ENCODE data around the gene FATE1.

FATE1 gene, protein sequence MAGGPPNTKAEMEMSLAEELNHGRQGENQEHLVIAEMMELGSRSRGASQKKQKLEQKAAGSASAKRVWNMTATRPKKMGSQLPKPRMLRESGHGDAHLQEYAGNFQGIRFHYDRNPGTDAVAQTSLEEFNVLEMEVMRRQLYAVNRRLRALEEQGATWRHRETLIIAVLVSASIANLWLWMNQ

DNA sequence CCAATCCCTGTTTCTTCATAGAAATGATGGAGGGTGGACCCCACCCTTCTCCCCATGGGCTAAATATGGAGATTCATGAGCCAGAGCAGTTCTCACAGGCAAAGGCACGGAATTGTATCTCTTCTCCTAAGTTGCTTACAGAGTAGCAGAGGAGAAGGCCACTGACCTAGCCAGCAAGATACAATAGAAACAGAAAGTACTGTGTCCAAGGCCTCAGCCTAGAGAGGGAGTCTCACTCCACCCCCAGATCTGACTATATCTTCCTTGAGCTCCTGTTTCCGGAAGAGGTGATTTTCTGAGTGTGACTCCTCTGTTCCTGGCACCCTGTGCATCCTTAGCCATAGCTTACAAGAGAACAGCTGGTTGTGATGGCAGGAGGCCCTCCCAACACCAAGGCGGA is at the start of gene FATE1:
TSS of gene FATE1 (plus strand) at position 284 of the 400 bp plus-strand sequence. CDS start at position 369, 85 bp downstream.
- Histone ChIP-seq H3K4me3 (IDR thresholded peaks at IDR 0.05; ENCODE audit: insufficient read depth, low read depth, low read length) (no peak within 1 kb of the TSS), H3K9ac (no peak within 1 kb of the TSS), H3K79me2 (ENCODE audit: insufficient read depth, low read depth) (no peaks in the 10 kb centered on the region), H4K20me1 (ENCODE audit: insufficient read depth) (no peaks in the 10 kb centered on the region), H3K4me1 (ENCODE audit: low read depth, poor library complexity, severe bottlenecking) (no peaks in the 10 kb centered on the region), H3K27me3 (ENCODE audit: insufficient read depth, low read depth) (no peaks in the 10 kb centered on the region), H3K4me2 (no peak within 1 kb of the TSS), H3K36me3 (ENCODE audit: insufficient read depth) (no peaks in the 10 kb centered on the region), H3K27ac (no peak within 1 kb of the TSS), H2AFZ (ENCODE audit: low read depth) (no peak within 1 kb of the TSS)
- TF ChIP-seq, protein P1, sequence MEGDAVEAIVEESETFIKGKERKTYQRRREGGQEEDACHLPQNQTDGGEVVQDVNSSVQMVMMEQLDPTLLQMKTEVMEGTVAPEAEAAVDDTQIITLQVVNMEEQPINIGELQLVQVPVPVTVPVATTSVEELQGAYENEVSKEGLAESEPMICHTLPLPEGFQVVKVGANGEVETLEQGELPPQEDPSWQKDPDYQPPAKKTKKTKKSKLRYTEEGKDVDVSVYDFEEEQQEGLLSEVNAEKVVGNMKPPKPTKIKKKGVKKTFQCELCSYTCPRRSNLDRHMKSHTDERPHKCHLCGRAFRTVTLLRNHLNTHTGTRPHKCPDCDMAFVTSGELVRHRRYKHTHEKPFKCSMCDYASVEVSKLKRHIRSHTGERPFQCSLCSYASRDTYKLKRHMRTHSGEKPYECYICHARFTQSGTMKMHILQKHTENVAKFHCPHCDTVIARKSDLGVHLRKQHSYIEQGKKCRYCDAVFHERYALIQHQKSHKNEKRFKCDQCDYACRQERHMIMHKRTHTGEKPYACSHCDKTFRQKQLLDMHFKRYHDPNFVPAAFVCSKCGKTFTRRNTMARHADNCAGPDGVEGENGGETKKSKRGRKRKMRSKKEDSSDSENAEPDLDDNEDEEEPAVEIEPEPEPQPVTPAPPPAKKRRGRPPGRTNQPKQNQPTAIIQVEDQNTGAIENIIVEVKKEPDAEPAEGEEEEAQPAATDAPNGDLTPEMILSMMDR (conservative IDR thresholded peaks at IDR 0.05; ENCODE audit: low read depth, low read length): no peak

DNA sequence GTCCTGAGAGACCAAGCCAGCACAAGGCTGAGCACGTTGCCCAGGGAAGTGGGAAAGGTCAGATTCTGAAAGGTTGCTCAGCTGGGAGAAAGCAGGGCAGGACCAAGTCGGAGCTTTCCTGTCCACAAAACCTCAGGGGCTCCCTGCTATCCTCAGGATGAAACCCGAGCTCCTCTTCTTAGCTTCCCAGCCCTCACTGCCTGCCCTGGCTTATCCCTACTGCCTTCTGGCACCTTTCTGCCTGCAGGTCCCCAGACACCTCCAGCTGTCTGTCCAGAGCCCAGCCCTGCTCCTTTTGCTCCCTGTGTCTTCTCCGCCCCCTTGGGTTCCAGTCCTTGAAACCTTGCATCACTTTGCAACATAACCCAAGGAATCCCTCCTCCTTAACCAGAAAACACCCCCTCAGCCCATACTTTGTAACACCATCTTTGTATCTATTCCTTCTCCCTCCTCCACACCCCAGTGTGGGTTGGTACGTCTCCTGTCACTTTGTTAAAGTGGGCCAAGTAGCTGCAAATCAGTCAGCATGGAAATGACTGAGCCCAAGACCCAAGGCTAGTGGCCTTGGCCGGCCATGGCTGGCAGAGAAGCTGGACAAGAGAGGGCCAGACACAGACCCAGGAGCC is 40.6 kb upstream of the FATE1 start:
- Histone ChIP-seq H3K27me3 (ENCODE audit: insufficient read depth, low read depth) (no peaks in the 10 kb centered on the region), H3K36me3 (ENCODE audit: insufficient read depth) (no peaks in the 10 kb centered on the region), H3K79me2 (ENCODE audit: insufficient read depth, low read depth) (no peaks in the 10 kb centered on the region), H2AFZ (ENCODE audit: low read depth) (no peak overlapping the region), H3K9ac (no peak overlapping the region), H3K4me1 (ENCODE audit: low read depth, poor library complexity, severe bottlenecking) (no peaks in the 10 kb centered on the region), H3K4me2 (no peak overlapping the region), H3K4me3 (IDR thresholded peaks at IDR 0.05; ENCODE audit: insufficient read depth, low read depth, low read length) (no peak overlapping the region), H4K20me1 (ENCODE audit: insufficient read depth) (no peaks in the 10 kb centered on the region), H3K27ac (no peak overlapping the region)
- TF ChIP-seq, protein P1 (conservative IDR thresholded peaks at IDR 0.05; ENCODE audit: low read depth, low read length): no peak

DNA sequence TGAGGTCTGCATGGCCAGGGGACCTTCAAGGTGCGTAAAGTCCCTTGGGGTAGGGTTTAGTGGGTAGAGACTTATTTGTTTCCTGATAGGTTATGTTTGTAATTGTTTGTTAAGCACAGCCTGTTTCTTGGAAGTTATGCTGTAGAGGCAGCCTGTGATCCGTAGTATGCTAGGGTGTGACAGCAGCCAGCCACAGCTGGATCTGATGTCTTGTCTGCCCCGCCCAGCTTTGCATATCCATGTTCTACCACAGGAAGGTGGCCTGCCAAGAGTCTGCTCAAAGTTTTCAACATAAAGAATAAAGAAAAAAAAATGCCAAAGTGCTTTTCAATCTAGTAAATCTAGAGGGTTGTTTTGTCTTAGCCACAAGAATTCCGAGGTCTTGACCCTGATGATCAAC is 39.6 kb upstream of the FATE1 start:
- Histone ChIP-seq H3K36me3 (ENCODE audit: insufficient read depth) (no peaks in the 10 kb centered on the region), H3K79me2 (ENCODE audit: insufficient read depth, low read depth) (no peaks in the 10 kb centered on the region), H3K4me1 (ENCODE audit: low read depth, poor library complexity, severe bottlenecking) (no peaks in the 10 kb centered on the region), H2AFZ (ENCODE audit: low read depth) (no peak overlapping the region), H3K4me2 (no peak overlapping the region), H3K27ac (no peak overlapping the region), H3K9ac (no peak overlapping the region), H4K20me1 (ENCODE audit: insufficient read depth) (no peaks in the 10 kb centered on the region), H3K4me3 (IDR thresholded peaks at IDR 0.05; ENCODE audit: insufficient read depth, low read depth, low read length) (no peak overlapping the region), H3K27me3 (ENCODE audit: insufficient read depth, low read depth) (no peaks in the 10 kb centered on the region)
- TF ChIP-seq, protein P1 (conservative IDR thresholded peaks at IDR 0.05; ENCODE audit: low read depth, low read length): no peak

DNA sequence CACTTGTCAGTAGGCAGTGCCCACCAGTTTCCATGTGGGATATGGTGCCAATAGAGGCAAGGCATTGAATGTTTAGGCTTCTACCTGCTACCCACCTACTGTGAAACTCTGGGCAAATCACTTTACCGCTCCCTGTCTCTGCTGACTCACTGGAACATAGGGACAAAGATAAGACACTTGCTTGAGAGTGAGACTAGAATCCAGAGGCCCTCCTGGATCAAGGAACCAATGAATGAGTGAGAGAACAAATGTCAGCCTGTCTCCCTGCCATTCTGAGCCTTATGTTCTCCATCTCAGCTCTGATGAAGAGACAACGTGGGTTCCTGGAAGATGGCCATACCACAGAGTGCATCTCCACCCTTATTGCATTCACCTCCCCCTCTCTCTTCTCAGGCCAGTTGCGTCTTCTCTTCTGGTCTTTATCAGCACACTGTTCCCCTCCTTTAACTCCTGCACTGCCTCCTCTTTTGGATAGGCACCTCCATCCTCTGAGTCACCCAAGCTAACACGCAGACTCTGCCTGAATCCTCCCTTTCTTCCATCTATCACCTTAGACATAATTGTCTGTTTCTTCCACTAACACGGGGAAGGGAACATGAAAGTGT is 35.9 kb upstream of the FATE1 start:
- TF ChIP-seq, protein P1 (conservative IDR thresholded peaks at IDR 0.05; ENCODE audit: low read depth, low read length): no peak
- Histone ChIP-seq H3K36me3 (ENCODE audit: insufficient read depth) (no peaks in the 10 kb centered on the region), H3K27ac (no peak overlapping the region), H3K4me3 (IDR thresholded peaks at IDR 0.05; ENCODE audit: insufficient read depth, low read depth, low read length) (no peak overlapping the region), H3K27me3 (ENCODE audit: insufficient read depth, low read depth) (no peaks in the 10 kb centered on the region), H2AFZ (ENCODE audit: low read depth) (no peak overlapping the region), H3K4me2 (no peak overlapping the region), H3K79me2 (ENCODE audit: insufficient read depth, low read depth) (no peaks in the 10 kb centered on the region), H4K20me1 (ENCODE audit: insufficient read depth) (no peaks in the 10 kb centered on the region), H3K4me1 (ENCODE audit: low read depth, poor library complexity, severe bottlenecking) (no peaks in the 10 kb centered on the region), H3K9ac (no peak overlapping the region)

Data from KMS-11 (cell line).